ENCODE results near the gene SLC41A1. TPM values are rescaled to one million over a fixed set of nuclear protein-coding genes. Genes with fewer than 3 reads are reported as not detected.
"Not testable (repeated sequence)": the region's sequence is repeated elsewhere in the genome, so short reads cannot be mapped to it uniquely, and the experiment has no call there.

SLC41A1 gene
- total RNA-seq = 19.1 TPM
- polyA plus RNA-seq (ENCODE audit: insufficient read depth, low read depth, low replicate concordance) = 20.9 TPM
- long read RNA-seq, donor 1, full-length matches to known transcripts = 4 of 4 reads
- long read RNA-seq, donor 1, partial matches to known transcripts = 0 of 4 reads
- long read RNA-seq, donor 1, other reads (novel, unspliced or antisense) = 0 of 4 reads
- long read RNA-seq, donor 2 = 0 reads
- long read RNA-seq, donor 3, full-length matches to known transcripts = 4 of 4 reads
- long read RNA-seq, donor 3, partial matches to known transcripts = 0 of 4 reads
- long read RNA-seq, donor 3, other reads (novel, unspliced or antisense) = 0 of 4 reads
- long read RNA-seq, donor 4, full-length matches to known transcripts = 4 of 4 reads
- long read RNA-seq, donor 4, partial matches to known transcripts = 0 of 4 reads
- long read RNA-seq, donor 4, other reads (novel, unspliced or antisense) = 0 of 4 reads
- long read RNA-seq, donor 5 = 0 reads
- long read RNA-seq, donor 6 = 0 reads
- long read RNA-seq, donor 7, full-length matches to known transcripts = 1 of 8 reads
- long read RNA-seq, donor 7, partial matches to known transcripts = 1 of 8 reads
- long read RNA-seq, donor 7, other reads (novel, unspliced or antisense) = 6 of 8 reads
- long read RNA-seq, donor 8, full-length matches to known transcripts = 1 of 1 reads
- long read RNA-seq, donor 8, partial matches to known transcripts = 0 of 1 reads
- long read RNA-seq, donor 8, other reads (novel, unspliced or antisense) = 0 of 1 reads
- long read RNA-seq, donor 9, full-length matches to known transcripts = 2 of 2 reads
- long read RNA-seq, donor 9, partial matches to known transcripts = 0 of 2 reads
- long read RNA-seq, donor 9, other reads (novel, unspliced or antisense) = 0 of 2 reads
- long read RNA-seq, donor 10, full-length matches to known transcripts = 3 of 3 reads
- long read RNA-seq, donor 10, partial matches to known transcripts = 0 of 3 reads
- long read RNA-seq, donor 10, other reads (novel, unspliced or antisense) = 0 of 3 reads

DNA sequence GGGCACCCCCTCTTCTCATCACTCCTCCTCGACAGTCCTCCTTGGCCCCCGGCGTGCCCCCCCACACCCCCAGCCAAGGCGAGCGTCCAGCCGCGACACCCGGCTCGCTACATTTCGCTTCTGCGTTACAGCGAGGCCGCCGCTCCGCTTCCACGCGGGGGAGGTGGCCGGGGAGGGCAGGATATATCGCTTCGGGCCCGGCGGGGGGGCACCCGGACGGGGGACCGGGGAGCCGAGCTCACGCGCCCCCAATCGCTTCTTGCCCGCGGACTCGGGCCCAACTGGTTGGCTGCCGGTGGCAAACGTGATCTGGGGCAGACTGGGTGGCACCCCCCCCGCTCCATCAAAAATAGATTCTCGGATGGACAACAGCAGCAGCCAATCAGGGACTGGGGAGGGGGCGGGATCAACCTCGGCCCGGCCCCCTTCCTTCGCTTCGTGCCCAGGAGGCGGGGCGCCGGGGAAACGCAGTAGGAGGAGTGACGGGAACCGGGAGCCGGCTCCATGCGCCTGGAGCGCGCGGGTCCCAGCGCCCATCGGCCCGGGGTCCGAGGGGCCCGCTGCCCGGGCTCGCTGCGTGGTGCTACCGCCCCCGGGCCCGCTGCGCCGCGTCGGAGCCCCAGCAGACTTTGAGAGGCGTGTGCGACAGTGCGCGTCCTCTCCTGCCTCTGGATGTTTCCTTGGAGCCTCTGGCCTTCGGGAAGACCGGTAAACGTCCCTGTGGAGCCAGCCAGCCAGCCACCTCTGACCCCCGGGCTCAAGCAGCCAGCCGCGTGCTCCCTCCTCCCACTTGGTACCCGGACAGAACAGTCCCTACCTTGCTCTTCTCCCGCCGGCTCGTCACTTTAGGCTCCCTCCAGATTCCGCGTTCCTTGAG is at the start of gene SLC41A1:
TSS of gene SLC41A1 (minus strand) at position 321 of the 877 bp plus-strand sequence. CDS start 2,757 bp downstream, outside the sequence.
- H3K27ac ChIP-seq (ENCODE audit: low read depth in 2 of 2, low read length in 2 of 2) = peak within 1 kb of the TSS; percentile 75 to 85
- H3K36me3 ChIP-seq (ENCODE audit: control insufficient read depth in 2 of 3, insufficient read depth in 3 of 3, low read length in 3 of 3) = peaks cover 0 to 4% (median 0%) of the 10 kb centered on the region in 3 donors
- no peaks in the 10 kb centered on the region for H3K9me3 ChIP-seq (ENCODE audit: control insufficient read depth in 2 of 3, insufficient read depth in 1 of 3, low read length in 3 of 3)
- peak within 1 kb of the TSS; percentile 69 to 92 (median 81) for H3K4me3 ChIP-seq (ENCODE audit: low read length in 3 of 3)
- no peaks in the 10 kb centered on the region for H3K27me3 ChIP-seq (ENCODE audit: control insufficient read depth, insufficient read depth, low read length)
- H3K4me1 ChIP-seq (ENCODE audit: control insufficient read depth in 2 of 3, insufficient read depth in 2 of 3, low read depth in 1 of 3, low read length in 3 of 3) = peaks cover 0 to 24% (median 24%) of the 10 kb centered on the region in 3 donors
- DNase-seq (peak; percentile 94 to 97 (median 96)), FAIRE-seq (no peak)
- intact Hi-C loops (cut with DNase I) = no loop called here
- H3K9ac ChIP-seq (ENCODE audit: low read length in 3 of 3) = peak within 1 kb of the TSS; percentile 39 to 80 (median 66)
- TF ChIP-seq, protein P1, sequence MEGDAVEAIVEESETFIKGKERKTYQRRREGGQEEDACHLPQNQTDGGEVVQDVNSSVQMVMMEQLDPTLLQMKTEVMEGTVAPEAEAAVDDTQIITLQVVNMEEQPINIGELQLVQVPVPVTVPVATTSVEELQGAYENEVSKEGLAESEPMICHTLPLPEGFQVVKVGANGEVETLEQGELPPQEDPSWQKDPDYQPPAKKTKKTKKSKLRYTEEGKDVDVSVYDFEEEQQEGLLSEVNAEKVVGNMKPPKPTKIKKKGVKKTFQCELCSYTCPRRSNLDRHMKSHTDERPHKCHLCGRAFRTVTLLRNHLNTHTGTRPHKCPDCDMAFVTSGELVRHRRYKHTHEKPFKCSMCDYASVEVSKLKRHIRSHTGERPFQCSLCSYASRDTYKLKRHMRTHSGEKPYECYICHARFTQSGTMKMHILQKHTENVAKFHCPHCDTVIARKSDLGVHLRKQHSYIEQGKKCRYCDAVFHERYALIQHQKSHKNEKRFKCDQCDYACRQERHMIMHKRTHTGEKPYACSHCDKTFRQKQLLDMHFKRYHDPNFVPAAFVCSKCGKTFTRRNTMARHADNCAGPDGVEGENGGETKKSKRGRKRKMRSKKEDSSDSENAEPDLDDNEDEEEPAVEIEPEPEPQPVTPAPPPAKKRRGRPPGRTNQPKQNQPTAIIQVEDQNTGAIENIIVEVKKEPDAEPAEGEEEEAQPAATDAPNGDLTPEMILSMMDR (IDR thresholded peaks at IDR 0.05; ENCODE audit: borderline replicate concordance, extremely low read depth, insufficient read depth) = no peak

DNA sequence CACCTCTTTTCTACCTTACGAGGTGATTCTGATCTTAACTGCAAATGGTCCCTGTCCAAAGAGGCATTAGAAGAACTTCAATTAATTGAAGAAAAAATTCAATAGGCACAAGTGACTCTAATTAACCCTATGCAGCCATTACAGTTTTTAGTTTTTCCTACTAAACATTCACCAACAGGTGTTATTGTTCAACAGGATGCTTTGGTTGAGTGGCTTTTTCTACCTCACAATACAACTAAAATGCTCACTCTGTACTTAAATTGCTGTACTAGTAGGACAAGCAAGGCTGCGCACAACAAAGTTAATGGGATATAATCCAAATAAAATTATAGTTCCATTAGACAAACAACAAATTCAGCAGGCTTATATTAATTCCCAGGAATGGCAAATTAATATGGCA is 48.5 kb upstream of the SLC41A1 start:
- Histone ChIP-seq H3K9me3 (ENCODE audit: control insufficient read depth in 2 of 3, insufficient read depth in 1 of 3, low read length in 3 of 3) (peaks cover 0 to 5% (median 0%) of the 10 kb centered on the region in 3 donors), H3K9ac (ENCODE audit: low read length in 3 of 3) (no peak overlapping the region), H3K36me3 (ENCODE audit: control insufficient read depth in 2 of 3, insufficient read depth in 3 of 3, low read length in 3 of 3) (no peaks in the 10 kb centered on the region), H3K27me3 (ENCODE audit: control insufficient read depth, insufficient read depth, low read length) (no peaks in the 10 kb centered on the region), H3K27ac (ENCODE audit: low read depth in 2 of 2, low read length in 2 of 2) (no peak overlapping the region), H3K4me3 (ENCODE audit: low read length in 3 of 3) (no peak overlapping the region), H3K4me1 (ENCODE audit: control insufficient read depth in 2 of 3, insufficient read depth in 2 of 3, low read depth in 1 of 3, low read length in 3 of 3) (no peaks in the 10 kb centered on the region)
- TF ChIP-seq, protein P1 (IDR thresholded peaks at IDR 0.05; ENCODE audit: borderline replicate concordance, extremely low read depth, insufficient read depth) = no peak
- DNase-seq (no peak), FAIRE-seq (no peak)
- intact Hi-C loops (cut with DNase I) = no loop called here

DNA sequence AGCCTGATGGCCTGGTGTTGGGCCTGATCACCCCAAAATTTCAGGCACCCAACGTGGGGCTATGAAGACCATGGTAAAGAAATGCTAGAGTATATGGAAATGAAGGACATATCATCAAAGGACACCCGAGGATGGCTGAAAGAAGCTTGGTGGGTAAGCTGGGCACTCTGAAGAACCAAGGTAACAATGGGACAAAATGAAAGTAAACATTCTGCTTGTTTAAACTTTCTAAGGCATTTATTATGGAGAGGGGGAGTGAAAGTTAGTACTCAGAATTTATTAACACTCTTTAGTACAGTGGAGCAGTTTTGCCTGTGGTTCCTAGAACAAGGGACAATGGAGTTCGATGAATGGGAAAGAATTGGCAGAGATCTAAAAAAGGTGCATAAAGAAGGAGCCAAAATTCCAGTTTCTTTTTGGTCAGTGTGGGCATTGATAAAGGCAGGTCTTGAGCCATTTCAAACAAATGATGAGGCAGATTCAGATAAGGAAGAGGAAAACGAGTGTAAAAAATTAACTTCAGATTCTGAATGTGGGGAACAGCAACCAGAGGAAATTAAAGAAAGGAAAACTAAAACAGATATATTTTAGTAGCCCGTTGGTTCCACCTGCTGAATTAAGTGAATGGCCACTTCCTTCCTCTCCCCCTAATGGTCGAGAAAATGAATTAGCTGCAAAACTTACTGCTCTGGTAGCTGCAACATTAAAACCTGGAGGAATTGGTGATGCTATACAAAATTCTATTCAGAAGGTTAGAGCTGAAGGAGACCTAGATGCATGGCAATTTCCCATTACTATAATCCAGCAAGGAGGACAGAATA is 45.4 kb upstream of the SLC41A1 start:
- FAIRE-seq (no peak), DNase-seq (no peak)

DNA sequence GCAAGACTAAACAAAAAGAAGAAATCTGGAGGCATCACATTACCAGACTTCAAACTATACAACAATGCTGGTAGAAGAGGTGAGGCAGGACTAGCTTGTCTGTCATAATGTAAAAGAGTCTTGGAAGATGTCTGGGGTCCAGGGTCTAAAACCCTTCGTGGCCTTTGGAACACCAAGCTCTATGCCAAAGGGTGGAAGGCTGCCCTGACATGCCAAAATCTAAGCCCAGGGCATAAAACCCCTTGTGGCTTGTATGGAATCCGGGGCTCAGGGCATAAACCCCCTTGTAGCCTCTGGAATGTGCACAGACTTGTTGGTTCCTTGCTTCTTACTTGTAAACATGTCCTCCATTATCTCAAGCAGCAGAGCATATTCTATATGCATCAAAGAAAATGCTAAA is 44.5 kb upstream of the SLC41A1 start:
- H3K4me1 ChIP-seq (ENCODE audit: control insufficient read depth in 2 of 3, insufficient read depth in 2 of 3, low read depth in 1 of 3, low read length in 3 of 3); DNase-seq; H3K4me3 ChIP-seq (ENCODE audit: low read length in 3 of 3); H3K27me3 ChIP-seq (ENCODE audit: control insufficient read depth, insufficient read depth, low read length); H3K36me3 ChIP-seq (ENCODE audit: control insufficient read depth in 2 of 3, insufficient read depth in 3 of 3, low read length in 3 of 3); H3K9ac ChIP-seq (ENCODE audit: low read length in 3 of 3); intact Hi-C loops (cut with DNase I); FAIRE-seq; H3K27ac ChIP-seq (ENCODE audit: low read depth in 2 of 2, low read length in 2 of 2): not testable (repeated sequence)
- peaks cover 0 to 12% (median 0%) of the 10 kb centered on the region in 3 donors for H3K9me3 ChIP-seq (ENCODE audit: control insufficient read depth in 2 of 3, insufficient read depth in 1 of 3, low read length in 3 of 3)

More for the DNA sequence above, 45.4 kb upstream of the SLC41A1 start:
- Histone ChIP-seq H3K27me3 (ENCODE audit: control insufficient read depth, insufficient read depth, low read length) (no peaks in the 10 kb centered on the region), H3K36me3 (ENCODE audit: control insufficient read depth in 2 of 3, insufficient read depth in 3 of 3, low read length in 3 of 3) (no peaks in the 10 kb centered on the region), H3K9ac (ENCODE audit: low read length in 3 of 3) (no peak overlapping the region), H3K4me1 (ENCODE audit: control insufficient read depth in 2 of 3, insufficient read depth in 2 of 3, low read depth in 1 of 3, low read length in 3 of 3) (no peaks in the 10 kb centered on the region), H3K9me3 (ENCODE audit: control insufficient read depth in 2 of 3, insufficient read depth in 1 of 3, low read length in 3 of 3) (peaks cover 0 to 12% (median 0%) of the 10 kb centered on the region in 3 donors), H3K27ac (ENCODE audit: low read depth in 2 of 2, low read length in 2 of 2) (no peak overlapping the region), H3K4me3 (ENCODE audit: low read length in 3 of 3) (no peak overlapping the region)
- intact Hi-C loops (cut with DNase I) = no loop called here
- TF ChIP-seq, protein P1 (IDR thresholded peaks at IDR 0.05; ENCODE audit: borderline replicate concordance, extremely low read depth, insufficient read depth) = no peak
